ENCODE data around the gene UBE2D1.

DNA sequence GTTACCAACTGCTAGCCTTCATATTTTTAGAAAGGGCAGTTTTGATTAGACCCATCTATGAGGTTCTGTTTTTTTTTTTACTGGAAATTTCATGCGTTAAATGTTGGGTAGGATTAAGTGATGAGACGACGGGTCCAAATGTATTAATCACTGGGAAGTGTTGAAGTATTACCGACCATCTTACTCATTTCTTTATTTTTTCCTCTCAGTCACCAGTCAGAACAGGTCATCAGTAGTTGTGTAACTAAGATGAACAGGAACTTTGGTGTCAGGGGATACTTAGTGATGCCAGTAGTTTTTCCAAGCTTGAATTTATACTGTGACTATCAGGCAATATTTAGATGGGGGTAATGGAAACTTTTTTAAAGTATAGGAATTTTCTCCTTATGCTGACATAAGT lies 64.6 kb downstream of the UBE2D1 start:
- TF ChIP-seq, protein P1, sequence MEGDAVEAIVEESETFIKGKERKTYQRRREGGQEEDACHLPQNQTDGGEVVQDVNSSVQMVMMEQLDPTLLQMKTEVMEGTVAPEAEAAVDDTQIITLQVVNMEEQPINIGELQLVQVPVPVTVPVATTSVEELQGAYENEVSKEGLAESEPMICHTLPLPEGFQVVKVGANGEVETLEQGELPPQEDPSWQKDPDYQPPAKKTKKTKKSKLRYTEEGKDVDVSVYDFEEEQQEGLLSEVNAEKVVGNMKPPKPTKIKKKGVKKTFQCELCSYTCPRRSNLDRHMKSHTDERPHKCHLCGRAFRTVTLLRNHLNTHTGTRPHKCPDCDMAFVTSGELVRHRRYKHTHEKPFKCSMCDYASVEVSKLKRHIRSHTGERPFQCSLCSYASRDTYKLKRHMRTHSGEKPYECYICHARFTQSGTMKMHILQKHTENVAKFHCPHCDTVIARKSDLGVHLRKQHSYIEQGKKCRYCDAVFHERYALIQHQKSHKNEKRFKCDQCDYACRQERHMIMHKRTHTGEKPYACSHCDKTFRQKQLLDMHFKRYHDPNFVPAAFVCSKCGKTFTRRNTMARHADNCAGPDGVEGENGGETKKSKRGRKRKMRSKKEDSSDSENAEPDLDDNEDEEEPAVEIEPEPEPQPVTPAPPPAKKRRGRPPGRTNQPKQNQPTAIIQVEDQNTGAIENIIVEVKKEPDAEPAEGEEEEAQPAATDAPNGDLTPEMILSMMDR (IDR thresholded peaks at IDR 0.05): no peak
- no peak for TF ChIP-seq POLR2AphosphoS5 (IDR thresholded peaks at IDR 0.05)

Measured in breast epithelium (tissue), 3 donors.